Mesodermal cell (in vitro differentiated cells): ENCODE measurements around the gene SLC25A31.

Experiments
- H3K27ac ChIP-seq: 2 replicates; pipeline ENCODE4 v1.7.0; 2013; ENCODE audit warnings: mild to moderate bottlenecking, low read depth, low read length, moderate library complexity; ENCODE audit not compliant: severe bottlenecking
- H3K36me3 ChIP-seq: 2 replicates; pipeline ENCODE4 v1.7.1; 2013; ENCODE audit warnings: mild to moderate bottlenecking, low read length, moderate library complexity; ENCODE audit not compliant: control insufficient read depth, insufficient read depth
- H3K4me1 ChIP-seq: one replicate; pipeline ENCODE4 v1.7.1; 2013; ENCODE audit warnings: mild to moderate bottlenecking, low read length; ENCODE audit not compliant: insufficient read depth, control insufficient read depth, poor library complexity, severe bottlenecking
- H3K4me3 ChIP-seq: 2 replicates; pipeline ENCODE4 v1.7.0; 2013; ENCODE audit warnings: low read length, control low read depth, mild to moderate bottlenecking; ENCODE audit not compliant: insufficient read depth, poor library complexity, severe bottlenecking; ENCODE audit errors: extremely low read depth
- H3K9me3 ChIP-seq: 2 replicates; pipeline ENCODE4 v1.7.1; 2013; ENCODE audit warnings: mild to moderate bottlenecking, low read length, moderate library complexity; ENCODE audit not compliant: control insufficient read depth
- WGBS, 2 experiments: methylation state at CpG; one replicate each; pipeline ENCODE4 v1.1.5; 2013; ENCODE audit warnings: missing lambda C conversion rate in 2 of 2; ENCODE audit not compliant: insufficient coverage in 2 of 2; 5-methylcytosine and 5-hydroxymethylcytosine counted together

Gene SLC25A31

GRCh38 chr4:127777487-127777886 lies 47.3 kb downstream of the SLC25A31 start:
- Histone ChIP-seq H3K9me3 (no peaks in the 10 kb centered on the region), H3K4me3 (no peak overlapping the region), H3K27ac (no peak overlapping the region), H3K36me3 (no peaks in the 10 kb centered on the region), H3K4me1 (no peaks in the 10 kb centered on the region)
- WGBS, 2 experiments, result 86 to 97% methylated on average over 2 to 3 of the region's 3 CpGs

GRCh38 chr4:127778102-127778501 lies 47.9 kb downstream of the SLC25A31 start:
- Histone ChIP-seq H3K27ac (no peak overlapping the region), H3K4me1 (no peaks in the 10 kb centered on the region), H3K36me3 (no peaks in the 10 kb centered on the region), H3K9me3 (no peaks in the 10 kb centered on the region), H3K4me3 (no peak overlapping the region)
- no CpG with 5 or more reads among the region's 2 CpGs for WGBS, 2 experiments

GRCh38 chr4:127780598-127780997 lies 50.4 kb downstream of the SLC25A31 start:
- WGBS, 2 experiments, result 95 to 98% methylated on average over 11 of the region's 12 CpGs

GRCh38 chr4:127781300-127782024 lies 51.3 kb downstream of the SLC25A31 start:
- Histone ChIP-seq H3K9me3 (no peaks in the 10 kb centered on the region), H3K27ac (peak overlapping the region; percentile 56), H3K4me1 (no peaks in the 10 kb centered on the region), H3K36me3 (no peaks in the 10 kb centered on the region), H3K4me3 (peak overlapping the region; percentile 53)
- WGBS, 2 experiments, result 47 to 60% methylated on average over 24 to 31 of the region's 43 CpGs

More at GRCh38 chr4:127780598-127780997, 50.4 kb downstream of the SLC25A31 start:
- Histone ChIP-seq H3K4me1 (no peaks in the 10 kb centered on the region), H3K36me3 (no peaks in the 10 kb centered on the region), H3K9me3 (no peaks in the 10 kb centered on the region), H3K4me3 (no peak overlapping the region), H3K27ac (no peak overlapping the region)

GRCh38 chr4:127782025-127782274 lies 51.8 kb downstream of the SLC25A31 start:
- peak overlapping the region; percentile 53 for H3K4me3 ChIP-seq
- no peaks in the 10 kb centered on the region for H3K4me1 ChIP-seq
- no peaks in the 10 kb centered on the region for H3K36me3 ChIP-seq
- H3K27ac ChIP-seq, result peak overlapping the region; percentile 56
- no peaks in the 10 kb centered on the region for H3K9me3 ChIP-seq
- WGBS, 2 experiments, result 1 to 2% methylated on average over 22 to 24 of the region's 30 CpGs

GRCh38 chr4:127782275-127783025 lies 52.2 kb downstream of the SLC25A31 start, which contains the start of gene HSPA4L:
Gene HSPA4L, plus strand, starts transcription at chr4:127782322. Its CDS starts 229 bp downstream, at chr4:127782551.
- 0 to 1% methylated on average over 62 to 63 of the region's 63 CpGs for WGBS, 2 experiments
- Histone ChIP-seq H3K4me3 (peak within 1 kb of the TSS; percentile 53), H3K9me3 (no peaks in the 10 kb centered on the region), H3K36me3 (no peaks in the 10 kb centered on the region), H3K4me1 (no peaks in the 10 kb centered on the region), H3K27ac (peak within 1 kb of the TSS; percentile 56)

GRCh38 chr4:127783026-127783769 lies 53.0 kb downstream of the SLC25A31 start:
- H3K9me3 ChIP-seq, result no peaks in the 10 kb centered on the region
- WGBS, 2 experiments, result 33 to 36% methylated on average over 21 to 22 of the region's 25 CpGs
- no peak overlapping the region for H3K27ac ChIP-seq
- H3K36me3 ChIP-seq, result no peaks in the 10 kb centered on the region
- H3K4me1 ChIP-seq, result no peaks in the 10 kb centered on the region
- peak overlapping the region; percentile 53 for H3K4me3 ChIP-seq

GRCh38 chr4:127783955-127784770 lies 54.0 kb downstream of the SLC25A31 start:
- H3K4me1 ChIP-seq, result no peaks in the 10 kb centered on the region
- 90% methylated on average over 4 of the region's 9 CpGs for WGBS, 2 experiments
- no peak overlapping the region for H3K27ac ChIP-seq
- no peak overlapping the region for H3K4me3 ChIP-seq
- H3K9me3 ChIP-seq, result no peaks in the 10 kb centered on the region
- no peaks in the 10 kb centered on the region for H3K36me3 ChIP-seq

GRCh38 chr4:127788517-127788916 lies 58.3 kb downstream of the SLC25A31 start:
- Histone ChIP-seq H3K36me3 (no peaks in the 10 kb centered on the region), H3K4me3 (no peak overlapping the region), H3K9me3 (no peaks in the 10 kb centered on the region), H3K27ac (no peak overlapping the region), H3K4me1 (no peaks in the 10 kb centered on the region)
- 70 to 79% methylated on average over 2 of the region's 2 CpGs for WGBS, 2 experiments

GRCh38 chr4:127791391-127791790 lies 61.2 kb downstream of the SLC25A31 start:
- no CpG with 5 or more reads among the region's 1 CpG for WGBS, 2 experiments
- Histone ChIP-seq H3K27ac (no peak overlapping the region), H3K4me1 (no peaks in the 10 kb centered on the region), H3K9me3 (no peaks in the 10 kb centered on the region), H3K4me3 (no peak overlapping the region), H3K36me3 (no peaks in the 10 kb centered on the region)
